GM19467 (cell line): ENCODE measurements around the gene TGM2.

Experiments
- ATAC-seq: cut with Tn5 transposase; IDR thresholded peaks from one replicate; pipeline ENCODE4 v1.9.1; 2021; ENCODE audit warnings: mild to moderate bottlenecking, moderate library complexity; ENCODE audit not compliant: unreplicated experiment

The TGM2 gene

DNA sequence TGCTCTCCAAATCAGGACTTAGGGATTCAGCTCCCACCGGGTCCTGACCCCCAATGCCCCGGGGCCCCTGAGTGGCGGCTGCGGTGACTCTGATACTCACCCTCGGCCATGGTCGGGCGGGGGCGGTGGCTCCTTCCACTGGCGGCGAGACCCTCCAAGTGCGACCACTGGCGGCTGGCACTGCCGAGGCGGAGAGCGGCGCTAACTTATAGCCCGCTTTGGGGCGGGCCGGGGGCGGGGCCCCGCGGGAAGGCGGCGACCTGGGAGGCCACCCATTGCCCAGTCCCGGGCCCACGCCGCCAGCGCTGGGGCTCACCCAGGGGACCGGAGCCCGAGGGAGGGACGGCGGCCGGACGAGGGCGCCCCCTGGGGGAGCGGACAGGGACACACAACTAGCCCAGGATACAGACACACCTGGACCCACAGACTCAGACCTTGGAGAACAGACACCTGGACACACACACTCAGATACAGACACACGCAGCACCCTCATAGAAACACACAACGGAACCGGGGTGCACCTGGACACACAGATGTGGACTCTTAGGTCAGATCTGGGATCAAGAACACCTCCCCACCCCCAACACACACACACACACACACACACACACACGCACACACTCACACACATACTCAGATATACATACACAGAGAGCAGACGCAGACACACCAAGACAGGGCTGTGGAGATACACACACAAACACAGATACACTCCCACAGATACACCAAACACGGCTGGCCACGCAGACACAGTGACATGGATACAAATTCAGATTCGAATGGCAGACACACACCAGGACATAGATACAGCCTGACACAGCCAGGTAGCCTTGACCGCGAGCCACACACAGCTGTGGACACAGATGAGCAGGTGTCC lies at the start of gene TGM2:
TSS of gene TGM2 (minus strand) at position 182 of the 877 bp plus-strand sequence. CDS start at position 110, 72 bp downstream.
- no peak for ATAC-seq

DNA sequence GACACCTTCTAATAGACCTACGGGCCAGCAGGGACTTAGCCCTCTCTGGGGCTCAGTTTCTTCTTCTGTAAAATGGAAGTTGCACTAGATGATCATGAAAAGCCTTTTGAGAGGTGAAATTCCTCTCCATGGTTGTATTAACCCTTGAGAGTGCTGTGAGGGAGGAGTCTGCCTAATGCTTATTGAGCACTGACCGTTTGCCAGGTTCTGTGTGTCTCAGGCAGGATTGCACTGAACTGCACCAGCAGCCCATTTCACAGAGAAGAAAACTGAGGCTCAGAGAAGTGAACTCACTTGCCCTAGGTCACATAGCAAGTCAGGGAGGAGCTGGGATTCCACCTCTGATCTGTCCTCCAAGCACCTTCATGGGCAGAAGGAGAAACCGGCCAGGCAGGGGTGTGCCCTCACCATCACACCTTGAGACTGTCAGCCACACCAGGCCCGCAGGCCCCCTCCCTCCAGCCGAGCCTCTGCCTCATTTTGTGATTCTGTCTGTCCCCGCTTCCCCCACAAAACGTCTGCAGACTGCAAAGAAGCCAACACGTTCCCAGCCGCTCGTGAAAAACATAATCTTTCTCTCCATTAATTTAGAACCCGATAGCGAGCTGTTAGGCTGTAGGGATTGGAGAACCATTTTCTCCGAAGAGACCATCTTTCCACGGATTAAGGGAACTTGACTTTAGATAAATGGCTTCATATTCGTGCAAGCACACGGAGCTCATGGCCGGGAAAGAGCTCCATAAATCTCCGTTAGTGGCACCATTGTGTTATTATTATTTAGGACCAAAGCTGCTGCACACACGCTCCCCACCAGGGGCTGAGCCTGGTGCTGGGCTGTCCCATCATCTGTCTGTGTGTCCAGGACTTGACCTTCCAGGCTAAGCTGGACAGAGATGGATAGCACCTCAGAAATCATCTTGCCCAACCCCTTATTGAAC lies 49.5 kb upstream of the TGM2 start:
- no peak for ATAC-seq

DNA sequence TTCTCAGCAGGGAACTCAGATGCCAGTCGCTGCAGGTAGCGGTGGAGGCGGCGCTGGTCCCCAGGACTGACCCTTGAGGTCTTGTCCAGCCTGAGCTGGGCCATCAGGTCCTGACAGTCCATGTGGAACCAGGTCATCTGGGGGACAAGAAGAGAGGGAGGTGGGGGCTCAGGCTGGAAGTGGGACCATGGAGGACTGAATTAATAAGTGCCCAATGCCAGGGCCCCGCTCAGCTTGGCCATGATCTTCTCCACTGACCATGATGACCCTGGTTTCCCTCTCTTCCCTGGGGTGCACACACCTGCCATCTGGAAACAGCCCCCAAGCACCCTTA lies 48.5 kb upstream of the TGM2 start:
- no peak for ATAC-seq

DNA sequence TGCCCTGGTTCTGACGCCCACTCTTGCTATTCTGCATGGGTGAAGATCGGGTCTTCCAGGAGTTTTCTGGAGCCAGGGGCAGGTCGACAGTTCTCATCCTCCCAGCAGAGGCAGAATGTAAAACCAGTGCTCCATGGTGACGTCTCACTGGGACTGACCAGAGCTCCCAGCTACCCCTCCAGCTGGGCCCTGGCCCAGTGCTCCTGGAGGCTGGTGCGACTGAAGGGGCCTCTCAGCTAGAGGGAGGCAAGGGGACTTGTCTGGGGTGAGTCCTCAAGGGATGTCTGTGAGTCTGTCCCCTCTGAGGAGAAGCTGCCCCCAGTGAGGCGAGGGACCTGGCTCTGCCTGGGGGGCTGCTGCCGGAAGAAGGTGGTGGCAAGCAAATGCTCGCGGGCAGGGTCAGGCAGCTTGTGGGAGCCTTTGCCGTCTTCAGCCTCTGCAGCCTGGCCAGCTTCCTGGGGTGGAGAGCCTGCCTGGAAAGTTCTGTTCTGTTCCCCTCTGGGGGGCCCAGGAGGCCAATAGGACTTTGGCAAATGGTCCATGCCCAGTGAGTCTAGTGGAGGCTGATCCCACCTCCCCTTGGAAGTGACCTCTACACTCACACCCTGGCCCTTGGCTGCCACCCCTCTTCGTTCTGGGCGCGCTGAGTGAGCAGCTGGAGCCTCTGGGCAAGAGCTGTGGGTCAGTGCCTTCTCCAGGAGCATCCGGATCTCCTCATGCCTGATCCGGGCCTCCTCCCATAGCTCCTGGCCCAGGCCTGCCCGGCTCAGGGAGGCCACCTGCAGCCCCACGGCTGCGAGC lies 47.9 kb upstream of the TGM2 start:
- ATAC-seq = no peak

DNA sequence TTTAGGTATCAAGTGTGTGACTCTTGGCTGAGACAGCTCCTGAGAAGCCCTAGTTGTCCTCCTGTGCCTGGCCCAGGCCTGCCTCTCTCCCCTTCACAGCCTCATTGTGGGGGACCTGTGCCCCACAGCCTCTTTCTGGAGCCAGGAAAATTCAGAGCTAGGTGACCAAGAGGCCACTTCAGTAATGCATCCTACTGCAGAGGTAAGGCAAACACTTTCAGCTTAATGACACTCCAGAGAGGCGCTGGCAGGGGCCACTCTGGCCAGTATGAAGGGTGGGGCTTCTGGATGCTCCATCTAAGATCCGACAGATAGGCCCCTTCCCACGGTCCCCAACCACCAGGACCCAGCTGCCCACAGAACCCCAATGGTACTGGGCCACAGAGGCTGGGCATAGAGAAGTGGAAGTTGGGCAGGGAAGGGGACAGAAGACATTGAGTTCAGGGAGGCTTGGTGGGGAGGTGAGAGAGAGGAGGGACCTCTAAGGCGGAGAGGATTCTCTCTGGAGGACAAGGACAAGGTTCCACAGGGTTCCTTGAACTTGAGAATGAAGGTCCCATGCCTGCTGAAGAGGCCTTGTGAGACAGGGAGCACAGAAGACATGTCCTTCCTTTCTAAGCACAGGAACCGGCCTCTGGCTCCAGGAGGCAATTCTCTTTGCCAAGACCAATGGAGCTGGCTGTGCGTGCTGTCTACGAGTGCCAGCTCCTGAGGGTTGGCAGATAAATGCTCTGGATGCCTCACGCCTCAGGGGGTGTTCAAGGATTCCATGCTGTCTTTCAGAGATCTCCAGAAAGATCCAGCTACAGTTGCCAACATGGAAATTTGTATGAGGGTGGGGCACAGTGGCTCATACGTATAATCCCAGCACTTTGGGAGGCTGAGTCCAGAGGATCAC lies 46.4 kb upstream of the TGM2 start:
- ATAC-seq = no peak

DNA sequence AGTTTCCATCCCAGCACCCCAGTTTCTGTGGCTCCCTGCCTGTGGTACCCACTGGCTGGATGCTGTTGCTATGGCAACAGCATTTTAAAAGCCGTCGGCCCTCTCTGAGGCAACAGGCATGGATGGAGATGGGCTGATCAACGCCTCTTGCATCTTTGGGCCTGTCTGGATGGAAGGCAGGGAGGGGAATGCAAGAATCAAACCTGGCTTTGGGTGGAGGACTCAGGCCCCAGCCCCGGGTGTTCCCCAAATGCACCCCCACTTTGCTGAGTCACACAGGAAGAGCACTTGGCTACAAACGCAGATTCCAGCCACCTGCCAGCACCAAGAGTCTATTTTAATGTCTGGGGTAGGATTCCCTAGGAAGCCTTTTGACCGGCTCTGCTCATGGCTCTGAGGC lies 45.7 kb upstream of the TGM2 start:
- ATAC-seq = no peak

DNA sequence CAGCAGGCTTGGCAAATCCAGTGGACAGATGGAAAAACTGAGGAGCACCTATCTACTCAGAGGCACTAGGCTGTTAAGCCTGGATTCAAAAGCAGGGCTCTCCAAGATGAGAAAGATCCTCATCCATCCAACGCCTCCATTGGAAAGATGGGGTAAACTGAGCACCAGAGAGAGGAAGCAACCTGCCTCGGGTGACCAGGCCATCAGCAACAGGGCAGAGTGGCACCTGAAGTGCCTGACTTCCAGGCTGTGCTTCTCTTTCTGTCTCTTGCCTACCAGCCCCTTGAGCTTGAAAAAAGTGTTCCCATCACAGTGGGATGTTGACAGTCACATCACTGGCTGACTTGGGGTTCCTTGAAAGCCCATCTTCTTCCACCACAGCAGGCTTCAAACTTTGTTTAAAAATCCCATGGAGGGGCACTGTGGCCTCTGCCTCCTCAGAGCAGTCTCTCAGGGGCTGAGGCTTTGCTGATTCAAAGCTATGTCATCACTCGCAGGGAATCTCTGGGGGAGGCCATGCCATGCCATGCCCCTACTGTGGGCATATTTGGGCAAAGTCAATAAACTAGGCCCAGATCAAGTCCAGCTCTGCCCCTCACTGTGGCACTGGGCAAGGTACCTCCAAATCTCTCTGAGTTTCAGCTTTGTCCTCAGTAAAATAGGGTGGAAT lies 44.8 kb upstream of the TGM2 start:
- ATAC-seq = no peak

DNA sequence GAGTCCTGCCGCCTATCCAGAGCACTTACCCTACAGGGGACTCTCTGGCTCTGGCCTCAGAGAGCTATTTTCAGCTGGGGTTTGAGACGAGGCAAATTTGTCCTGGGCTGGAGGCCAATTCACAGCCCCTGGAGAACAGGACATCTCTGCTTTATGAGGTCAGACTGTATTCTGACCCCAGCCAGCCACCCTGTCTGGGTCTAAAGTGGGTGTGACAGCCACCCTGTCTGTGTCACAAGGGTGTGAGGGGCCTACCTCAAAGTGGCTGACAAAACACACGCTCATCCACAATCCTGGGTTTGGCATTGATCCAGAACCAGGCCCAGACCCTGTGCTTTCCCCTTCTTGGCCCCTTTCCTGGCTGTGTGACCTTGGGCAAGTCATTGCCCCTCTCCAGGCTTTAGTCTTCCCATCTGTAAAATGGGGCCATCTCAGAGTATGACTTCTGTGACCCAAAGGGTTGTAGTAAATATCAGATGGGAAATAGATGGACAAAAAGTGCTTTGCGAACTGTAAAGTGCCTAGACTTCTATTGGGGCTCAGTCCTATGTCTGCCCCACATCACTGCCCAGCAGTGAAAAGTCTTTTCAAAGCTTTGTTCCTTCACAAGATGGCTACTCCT lies 44.1 kb upstream of the TGM2 start:
- no peak for ATAC-seq

DNA sequence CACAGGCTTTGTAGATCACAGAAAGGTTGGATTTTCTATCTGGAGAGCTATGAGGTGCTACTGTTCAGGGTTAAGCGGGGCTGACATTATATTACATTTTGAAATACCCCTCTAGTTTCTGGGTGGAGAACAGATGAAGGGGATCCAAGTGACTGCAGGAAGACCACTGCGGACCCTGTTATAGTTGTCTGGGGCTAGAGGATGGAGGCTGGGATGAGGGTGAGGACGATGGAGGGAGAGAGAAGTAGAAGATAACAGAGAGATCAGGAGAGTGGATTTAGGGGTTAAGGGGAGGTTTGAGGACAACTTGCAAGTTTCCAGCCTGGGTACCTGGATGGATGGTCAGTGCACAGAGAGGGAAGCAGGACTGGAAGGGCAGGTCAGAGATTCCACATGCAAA lies 43.5 kb upstream of the TGM2 start:
- no peak for ATAC-seq

DNA sequence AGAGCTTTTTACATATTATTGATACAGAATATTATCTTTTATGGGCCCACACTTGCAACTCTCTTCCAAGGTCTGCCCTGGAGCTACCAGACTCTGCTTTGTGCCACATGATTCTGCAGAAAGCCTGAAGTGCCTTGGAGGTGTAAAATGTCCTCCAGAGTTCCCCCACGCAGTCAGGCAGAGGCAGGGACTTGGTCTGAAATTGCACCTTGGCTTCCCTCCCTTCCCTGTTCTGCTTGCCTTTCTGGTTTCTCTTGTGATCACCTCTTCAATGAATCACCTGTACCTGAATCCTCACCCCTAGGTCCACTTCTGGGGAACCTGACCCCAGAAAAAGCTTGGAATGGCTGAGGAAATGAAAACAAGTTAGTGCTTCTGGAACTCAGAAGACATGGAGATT lies 43.0 kb upstream of the TGM2 start:
- no peak for ATAC-seq

DNA sequence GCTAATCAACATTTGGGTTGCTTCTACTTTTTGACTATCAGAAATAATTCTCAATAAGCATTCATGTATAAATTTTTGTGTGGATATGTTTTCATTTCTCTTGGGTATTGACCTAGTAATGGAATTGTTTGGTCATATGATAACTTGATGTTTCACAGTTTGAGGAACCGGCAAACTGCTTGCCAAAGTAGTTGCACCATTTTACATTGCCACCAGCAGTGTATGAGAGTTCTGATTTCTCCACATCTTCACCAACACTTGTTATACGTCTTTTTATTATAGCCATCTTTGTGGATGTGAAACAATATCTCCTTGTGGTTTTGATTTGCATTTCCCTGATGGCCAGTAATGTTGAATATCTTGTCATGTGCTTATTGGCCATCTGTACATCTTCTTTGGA lies 42.6 kb upstream of the TGM2 start:
- no peak for ATAC-seq

DNA sequence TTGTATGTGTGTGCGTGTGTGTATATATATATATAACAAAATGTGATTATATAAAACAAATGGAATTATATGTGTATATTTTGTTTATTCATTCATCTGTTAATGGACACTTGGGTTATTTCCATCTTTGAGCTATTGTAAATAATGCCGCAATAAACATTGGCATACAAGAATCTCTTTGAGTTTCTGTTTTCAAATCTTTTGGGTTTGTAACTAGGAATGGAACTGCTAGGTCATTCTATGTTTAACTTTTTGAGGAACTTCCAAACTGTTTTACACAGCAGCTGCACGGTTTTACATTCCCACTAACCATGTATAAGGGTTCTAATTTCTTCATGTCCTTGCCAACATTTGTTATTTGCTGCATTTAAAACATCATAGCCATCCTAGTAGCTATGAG lies 39.9 kb upstream of the TGM2 start:
- ATAC-seq = no peak

DNA sequence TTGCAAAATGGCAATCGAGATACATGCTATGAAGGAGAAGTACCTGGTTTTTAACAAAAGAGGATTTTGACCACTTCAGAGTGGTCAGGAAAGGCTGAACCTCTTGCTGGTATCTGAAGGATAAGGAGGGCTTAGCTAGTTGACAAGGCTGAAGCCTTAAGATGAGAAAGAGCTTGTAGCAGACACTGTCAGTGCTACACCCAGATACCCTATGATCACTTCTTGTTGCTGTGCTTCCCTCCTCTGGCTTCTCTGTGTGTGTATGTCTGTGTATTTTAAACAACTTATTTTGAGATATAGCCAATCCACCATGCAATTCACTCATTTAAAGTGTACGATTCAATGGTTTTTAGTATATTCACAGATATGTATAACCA lies 38.9 kb upstream of the TGM2 start:
- no peak for ATAC-seq

DNA sequence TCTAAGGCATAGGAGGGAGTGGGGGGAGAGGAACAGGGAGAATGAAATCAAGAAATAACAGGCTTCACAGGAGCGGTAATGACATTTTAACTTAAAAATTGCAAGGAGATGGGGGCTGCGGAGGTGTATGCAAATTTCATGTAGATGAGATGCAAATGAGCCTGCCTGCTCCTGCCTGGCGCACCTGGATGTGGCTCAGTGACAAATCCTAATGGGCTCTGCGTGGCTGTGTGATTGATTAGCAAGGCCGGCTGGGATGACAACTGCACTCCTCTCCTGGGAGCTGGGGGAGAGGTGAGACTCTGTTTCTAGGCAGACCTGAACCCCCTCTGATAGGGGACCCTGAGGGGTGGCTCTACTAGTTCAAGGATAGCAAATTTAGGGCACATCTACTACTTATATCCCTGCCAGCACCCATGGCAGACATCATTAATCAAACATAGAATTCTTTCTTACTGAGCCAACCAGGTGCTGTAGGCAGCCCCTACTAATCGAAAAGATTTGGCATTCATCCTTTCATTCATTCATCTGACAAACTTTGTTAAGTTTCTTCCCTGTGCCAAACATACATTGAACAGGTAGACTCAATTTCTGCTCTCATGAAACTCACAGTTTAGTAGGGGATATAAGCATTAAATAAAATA lies 38.4 kb upstream of the TGM2 start:
- no peak for ATAC-seq

DNA sequence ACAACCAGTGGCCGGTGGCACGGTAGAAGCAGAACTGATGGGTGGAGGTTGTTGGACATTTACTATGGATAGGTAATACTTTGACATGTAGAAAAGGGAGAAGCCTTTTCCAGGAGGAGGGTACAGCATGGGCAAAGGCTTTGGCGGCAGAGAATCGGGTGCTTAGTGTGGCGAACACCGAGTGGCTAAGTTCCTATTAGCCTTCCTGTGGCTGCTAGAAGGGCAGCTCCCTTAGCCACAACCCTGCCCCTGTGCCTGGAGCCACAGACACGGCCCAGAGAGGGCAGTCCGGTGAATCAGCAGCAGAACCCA lies 37.9 kb upstream of the TGM2 start:
- no peak for ATAC-seq

DNA sequence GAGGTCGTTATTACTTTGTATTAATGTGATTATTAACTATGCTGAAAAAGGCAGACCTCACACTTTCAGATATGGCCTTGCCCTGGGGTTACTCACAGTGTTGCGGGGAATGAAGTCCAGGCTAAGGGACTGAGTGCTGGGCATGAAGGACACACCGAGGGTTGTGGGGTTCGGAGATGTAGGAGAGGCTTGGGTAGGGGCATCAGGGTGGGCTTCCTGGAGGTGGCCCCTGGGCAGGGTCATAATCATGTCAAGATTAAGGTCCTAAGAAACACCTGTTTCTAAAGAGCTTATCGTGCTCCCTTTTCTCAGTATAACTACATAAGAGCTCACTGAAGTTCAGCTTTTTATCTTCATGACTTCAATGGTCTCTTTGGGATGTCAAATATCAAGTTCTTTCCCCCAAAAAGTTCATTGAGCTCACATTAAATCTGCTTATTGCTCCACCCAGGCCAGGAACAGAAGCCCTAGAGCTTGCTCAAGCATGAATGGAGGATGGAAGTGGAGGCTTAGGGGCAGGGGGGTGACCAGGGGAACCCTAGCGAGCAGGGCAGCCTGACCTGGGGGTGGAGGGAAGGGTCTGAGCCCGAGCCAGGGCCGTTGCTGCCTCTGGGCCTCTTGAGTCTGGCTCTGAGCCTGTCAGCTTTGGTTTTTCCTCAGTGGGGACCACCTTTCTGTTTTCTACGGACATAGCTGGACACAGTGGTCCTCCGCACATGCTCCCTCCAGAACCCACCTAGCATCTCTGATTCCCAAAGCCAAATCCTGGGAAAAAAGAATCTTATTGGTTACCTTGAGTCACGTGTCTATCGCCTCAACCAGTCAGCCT lies 37.3 kb upstream of the TGM2 start:
- no peak for ATAC-seq

DNA sequence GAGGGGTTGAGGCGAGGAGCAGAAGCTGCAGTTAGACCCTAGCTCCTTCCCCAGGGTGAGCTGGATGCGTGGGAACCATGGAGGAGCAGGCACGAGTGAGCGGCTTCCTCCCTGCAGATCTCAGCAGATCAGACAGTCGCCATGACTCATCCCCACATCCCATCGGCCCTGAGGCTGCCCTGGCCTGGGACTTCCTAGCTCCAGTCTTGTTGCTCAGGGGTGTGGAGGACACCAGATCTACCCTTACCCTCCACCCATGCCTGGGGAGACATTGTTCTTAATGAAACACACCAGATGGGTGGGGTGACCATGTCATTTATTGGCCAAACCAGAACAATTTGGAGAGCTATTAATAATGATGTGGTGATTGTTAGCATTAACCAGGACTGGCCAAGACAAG lies 36.3 kb upstream of the TGM2 start:
- no peak for ATAC-seq

DNA sequence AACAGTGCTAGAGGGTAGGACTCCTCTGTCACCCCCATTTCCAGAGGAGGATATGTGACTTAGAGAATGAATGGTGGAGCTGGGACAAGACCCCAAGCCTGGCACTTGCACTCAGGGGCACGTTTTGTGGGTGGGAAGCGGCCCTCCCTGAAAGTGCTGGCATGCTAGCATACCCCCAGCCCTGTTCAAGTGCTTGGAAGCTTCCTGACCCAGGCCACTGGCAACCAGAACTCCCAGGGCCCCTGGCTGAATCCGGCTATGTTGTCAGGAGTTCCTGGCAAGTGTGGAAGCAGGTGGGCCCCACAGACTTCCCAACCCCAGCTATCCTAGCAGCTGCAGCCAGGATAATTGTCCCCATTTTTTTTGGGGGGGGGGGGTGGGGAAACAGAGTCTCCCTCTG lies 35.6 kb upstream of the TGM2 start:
- ATAC-seq = no peak
